ENCODE data around the gene KLRB1. TPM values are rescaled to one million over a fixed set of nuclear protein-coding genes. Genes with fewer than 3 reads are reported as not detected.
"Not testable (repeated sequence)": the region's sequence is repeated elsewhere in the genome, so short reads cannot be mapped to it uniquely, and the experiment has no call there.

Gene KLRB1
- polyA plus RNA-seq, 2 of the 4 experiments (the other 2 are of a cell fraction): not detected

DNA sequence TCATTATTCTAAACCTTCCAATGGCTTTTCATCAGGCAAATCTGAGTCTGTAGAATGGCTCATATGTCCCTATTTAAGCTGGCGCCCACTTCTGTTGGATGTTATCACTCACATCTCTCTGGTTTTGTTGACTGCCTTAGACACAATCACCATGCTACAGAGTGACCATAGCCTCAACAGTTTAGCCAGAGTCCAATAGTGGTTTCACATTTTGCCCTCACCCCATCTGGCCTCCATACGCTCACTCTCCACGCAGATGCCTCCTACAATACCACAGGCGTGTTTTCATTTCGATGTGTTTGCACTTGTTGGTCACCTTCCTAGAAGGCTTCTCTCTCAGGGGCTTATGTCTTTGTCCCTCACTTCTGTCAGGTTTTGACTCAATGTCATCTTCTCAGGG lies 3.4 kb downstream of the KLRB1 start:
- FAIRE-seq (no peak), DNase-seq (ENCODE audit: low read depth in 1 of 2, low spot score in 1 of 2) (no peak), ATAC-seq (no peak)
- ChIA-PET CTCF (no interaction called here), POLR2A (no interaction called here)
- no peaks in the 10 kb centered on the region; the same call in 2 of the 3 replicates for H3K4me1 ChIP-seq
- H3K9me3 ChIP-seq: no peaks in the 10 kb centered on the region
- WGBS (ENCODE audit: missing lambda C conversion rate): 89% methylated on average over 5 of the region's 5 CpGs
- H3K4me3 ChIP-seq: no peak overlapping the region
- H3K4me2 ChIP-seq: no peak overlapping the region
- TF ChIP-seq, protein P1, sequence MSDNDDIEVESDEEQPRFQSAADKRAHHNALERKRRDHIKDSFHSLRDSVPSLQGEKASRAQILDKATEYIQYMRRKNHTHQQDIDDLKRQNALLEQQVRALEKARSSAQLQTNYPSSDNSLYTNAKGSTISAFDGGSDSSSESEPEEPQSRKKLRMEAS (IDR thresholded peaks at IDR 0.05): no peak
- no peak for TF ChIP-seq MAZ (IDR thresholded peaks at IDR 0.05; ENCODE audit: borderline replicate concordance, low read depth, low read length)
- TF ChIP-seq TP53 (CRISPR knock-in tag; IDR thresholded peaks at IDR 0.05): no peak
- no peak for TF ChIP-seq RFX5 (IDR thresholded peaks at IDR 0.05)
- TF ChIP-seq, protein P2, sequence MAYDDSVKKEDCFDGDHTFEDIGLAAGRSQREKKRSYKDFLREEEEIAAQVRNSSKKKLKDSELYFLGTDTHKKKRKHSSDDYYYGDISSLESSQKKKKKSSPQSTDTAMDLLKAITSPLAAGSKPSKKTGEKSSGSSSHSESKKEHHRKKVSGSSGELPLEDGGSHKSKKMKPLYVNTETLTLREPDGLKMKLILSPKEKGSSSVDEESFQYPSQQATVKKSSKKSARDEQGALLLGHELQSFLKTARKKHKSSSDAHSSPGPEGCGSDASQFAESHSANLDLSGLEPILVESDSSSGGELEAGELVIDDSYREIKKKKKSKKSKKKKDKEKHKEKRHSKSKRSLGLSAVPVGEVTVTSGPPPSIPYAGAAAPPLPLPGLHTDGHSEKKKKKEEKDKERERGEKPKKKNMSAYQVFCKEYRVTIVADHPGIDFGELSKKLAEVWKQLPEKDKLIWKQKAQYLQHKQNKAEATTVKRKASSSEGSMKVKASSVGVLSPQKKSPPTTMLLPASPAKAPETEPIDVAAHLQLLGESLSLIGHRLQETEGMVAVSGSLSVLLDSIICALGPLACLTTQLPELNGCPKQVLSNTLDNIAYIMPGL (CRISPR knock-in tag; IDR thresholded peaks at IDR 0.05; ENCODE audit: borderline replicate concordance): no peak
- TF ChIP-seq, protein P3, sequence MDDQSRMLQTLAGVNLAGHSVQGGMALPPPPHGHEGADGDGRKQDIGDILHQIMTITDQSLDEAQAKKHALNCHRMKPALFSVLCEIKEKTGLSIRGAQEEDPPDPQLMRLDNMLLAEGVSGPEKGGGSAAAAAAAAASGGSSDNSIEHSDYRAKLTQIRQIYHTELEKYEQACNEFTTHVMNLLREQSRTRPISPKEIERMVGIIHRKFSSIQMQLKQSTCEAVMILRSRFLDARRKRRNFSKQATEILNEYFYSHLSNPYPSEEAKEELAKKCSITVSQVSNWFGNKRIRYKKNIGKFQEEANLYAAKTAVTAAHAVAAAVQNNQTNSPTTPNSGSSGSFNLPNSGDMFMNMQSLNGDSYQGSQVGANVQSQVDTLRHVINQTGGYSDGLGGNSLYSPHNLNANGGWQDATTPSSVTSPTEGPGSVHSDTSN (IDR thresholded peaks at IDR 0.05): no peak
- no peak for TF ChIP-seq POLR2A (IDR thresholded peaks at IDR 0.05; ENCODE audit: low read length)
- TF ChIP-seq KDM1A (IDR thresholded peaks at IDR 0.05; ENCODE audit: low read depth): no peak
- H3K27ac ChIP-seq: no peak overlapping the region

DNA sequence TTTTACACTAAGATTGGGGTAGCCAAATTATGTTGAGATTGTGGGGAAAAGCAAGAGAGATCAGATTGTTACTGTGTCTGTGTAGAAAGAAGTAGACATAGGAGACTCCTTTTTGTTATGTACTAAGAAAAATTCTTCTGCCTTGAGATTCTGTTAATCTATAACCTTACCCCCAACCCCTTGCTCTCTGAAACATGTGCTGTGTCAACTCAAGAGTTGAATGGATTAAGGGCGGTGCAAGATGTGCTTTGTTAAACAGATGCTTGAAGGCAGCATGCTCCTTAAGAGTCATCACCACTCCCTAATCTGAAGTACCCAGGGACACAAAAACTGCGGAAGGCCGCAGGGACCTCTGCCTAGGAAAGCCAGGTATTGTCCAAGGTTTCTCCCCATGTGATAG lies 7.3 kb downstream of the KLRB1 start:
- POLR2A ChIA-PET, FAIRE-seq, H3K4me3 ChIP-seq, H3K9me3 ChIP-seq, CTCF ChIA-PET, H3K27ac ChIP-seq, H3K4me1 ChIP-seq, ATAC-seq: not testable (repeated sequence)
- H3K4me2 ChIP-seq: peak overlapping the region; percentile 5; the same call in 1 of the 3 replicates
- 22% methylated on average over 3 of the region's 3 CpGs for WGBS (ENCODE audit: missing lambda C conversion rate)
- peak in 1 of 2 experiments; percentile 38 for DNase-seq (ENCODE audit: low read depth in 1 of 2, low spot score in 1 of 2)

DNA sequence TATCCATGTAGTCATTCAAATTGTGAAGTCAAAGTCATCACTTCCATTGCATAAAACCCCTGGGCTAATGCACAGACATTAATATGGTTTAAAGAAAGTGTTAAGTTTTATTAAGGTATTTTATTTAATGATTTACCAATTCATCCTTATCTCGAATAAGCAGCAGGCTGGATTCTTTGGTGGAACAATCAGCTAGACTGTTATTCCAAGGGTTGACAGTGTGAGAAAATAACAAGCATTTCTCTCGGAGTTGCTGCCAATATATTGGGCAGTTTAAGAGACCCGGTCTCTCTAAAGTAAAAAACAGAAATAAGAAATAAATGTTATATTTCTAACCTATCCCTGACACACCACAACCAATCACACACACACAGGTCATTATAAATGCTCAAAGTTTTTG lies 9.4 kb downstream of the KLRB1 start:
- Histone ChIP-seq H3K4me2 (no peak overlapping the region), H3K27ac (no peak overlapping the region), H3K4me1 (no peaks in the 10 kb centered on the region; the same call in 2 of the 3 replicates), H3K9me3 (no peaks in the 10 kb centered on the region), H3K4me3 (no peak overlapping the region)
- 63% methylated on average over 3 of the region's 3 CpGs for WGBS (ENCODE audit: missing lambda C conversion rate)
- no peak for FAIRE-seq
- ChIA-PET CTCF (no interaction called here), POLR2A (no interaction called here)
- no peak for ATAC-seq
- TF ChIP-seq ZNF302 (CRISPR knock-in tag; IDR thresholded peaks at IDR 0.05) (no peak), NR3C1 (IDR thresholded peaks at IDR 0.05) (no peak)
- DNase-seq (ENCODE audit: low read depth in 1 of 2, low spot score in 1 of 2): no peak

DNA sequence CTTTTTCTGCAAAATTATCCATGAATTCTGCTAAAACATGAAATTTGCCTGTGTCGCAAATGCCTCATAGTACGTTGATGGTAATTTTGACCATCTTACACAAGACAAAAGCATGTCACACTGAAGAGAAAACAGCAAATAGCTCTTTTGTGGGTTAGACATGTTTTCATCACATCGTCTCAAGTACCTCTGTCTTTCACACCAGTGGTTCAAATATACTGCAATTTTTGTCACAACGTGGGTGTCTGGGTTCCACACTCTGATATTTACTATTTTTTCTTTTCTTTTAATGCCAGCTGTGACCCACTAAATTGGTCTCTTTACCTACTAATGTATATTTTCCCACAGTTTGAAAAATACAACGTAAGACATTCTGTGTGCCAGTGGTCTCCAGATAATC lies 10.4 kb downstream of the KLRB1 start:
- no peak for FAIRE-seq
- no peak for ATAC-seq
- WGBS (ENCODE audit: missing lambda C conversion rate): 75% methylated on average over 5 of the region's 5 CpGs
- H3K4me2 ChIP-seq: no peak overlapping the region
- no peaks in the 10 kb centered on the region; the same call in 2 of the 3 replicates for H3K4me1 ChIP-seq
- ChIA-PET POLR2A (no interaction called here), CTCF (interaction anchor here (0.6 kb wide), 1 partner anchor 12 kb away, joined by 3 read pairs; no protein-coding TSS in a partner anchor)
- TF ChIP-seq NFE2L2 (conservative IDR thresholded peaks at IDR 0.05; ENCODE audit: low read length) (no peak), TP53 (CRISPR knock-in tag; IDR thresholded peaks at IDR 0.05) (no peak), RCOR1 (IDR thresholded peaks at IDR 0.05; ENCODE audit: low read depth, low read length) (no peak), EHF (CRISPR knock-in tag; IDR thresholded peaks at IDR 0.05) (no peak), HOXB5 (CRISPR knock-in tag; IDR thresholded peaks at IDR 0.05) (no peak), EHMT2 (IDR thresholded peaks at IDR 0.05; ENCODE audit: low read depth) (no peak), CEBPB (IDR thresholded peaks at IDR 0.05) (no peak)
- TF ChIP-seq, protein P4, sequence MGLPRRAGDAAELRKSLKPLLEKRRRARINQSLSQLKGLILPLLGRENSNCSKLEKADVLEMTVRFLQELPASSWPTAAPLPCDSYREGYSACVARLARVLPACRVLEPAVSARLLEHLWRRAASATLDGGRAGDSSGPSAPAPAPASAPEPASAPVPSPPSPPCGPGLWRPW (IDR thresholded peaks at IDR 0.05): no peak
- TF ChIP-seq, protein P5, sequence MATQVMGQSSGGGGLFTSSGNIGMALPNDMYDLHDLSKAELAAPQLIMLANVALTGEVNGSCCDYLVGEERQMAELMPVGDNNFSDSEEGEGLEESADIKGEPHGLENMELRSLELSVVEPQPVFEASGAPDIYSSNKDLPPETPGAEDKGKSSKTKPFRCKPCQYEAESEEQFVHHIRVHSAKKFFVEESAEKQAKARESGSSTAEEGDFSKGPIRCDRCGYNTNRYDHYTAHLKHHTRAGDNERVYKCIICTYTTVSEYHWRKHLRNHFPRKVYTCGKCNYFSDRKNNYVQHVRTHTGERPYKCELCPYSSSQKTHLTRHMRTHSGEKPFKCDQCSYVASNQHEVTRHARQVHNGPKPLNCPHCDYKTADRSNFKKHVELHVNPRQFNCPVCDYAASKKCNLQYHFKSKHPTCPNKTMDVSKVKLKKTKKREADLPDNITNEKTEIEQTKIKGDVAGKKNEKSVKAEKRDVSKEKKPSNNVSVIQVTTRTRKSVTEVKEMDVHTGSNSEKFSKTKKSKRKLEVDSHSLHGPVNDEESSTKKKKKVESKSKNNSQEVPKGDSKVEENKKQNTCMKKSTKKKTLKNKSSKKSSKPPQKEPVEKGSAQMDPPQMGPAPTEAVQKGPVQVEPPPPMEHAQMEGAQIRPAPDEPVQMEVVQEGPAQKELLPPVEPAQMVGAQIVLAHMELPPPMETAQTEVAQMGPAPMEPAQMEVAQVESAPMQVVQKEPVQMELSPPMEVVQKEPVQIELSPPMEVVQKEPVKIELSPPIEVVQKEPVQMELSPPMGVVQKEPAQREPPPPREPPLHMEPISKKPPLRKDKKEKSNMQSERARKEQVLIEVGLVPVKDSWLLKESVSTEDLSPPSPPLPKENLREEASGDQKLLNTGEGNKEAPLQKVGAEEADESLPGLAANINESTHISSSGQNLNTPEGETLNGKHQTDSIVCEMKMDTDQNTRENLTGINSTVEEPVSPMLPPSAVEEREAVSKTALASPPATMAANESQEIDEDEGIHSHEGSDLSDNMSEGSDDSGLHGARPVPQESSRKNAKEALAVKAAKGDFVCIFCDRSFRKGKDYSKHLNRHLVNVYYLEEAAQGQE (IDR thresholded peaks at IDR 0.05): no peak
- no peak overlapping the region for H3K4me3 ChIP-seq
- DNase-seq (ENCODE audit: low read depth in 1 of 2, low spot score in 1 of 2): no peak
- H3K27ac ChIP-seq: no peak overlapping the region
- H3K9me3 ChIP-seq: no peaks in the 10 kb centered on the region

Data from A549 (cell line).